D721Med (cell line): ENCODE results near the gene DCXR.

Source experiments
- DNase-seq: peaks from one replicate; pipeline ENCODE4 v3.0.0; 2011; ENCODE audit warnings: low spot score; ENCODE audit not compliant: insufficient read length
- FAIRE-seq: peaks from 2 replicates; lab custom pipeline; 2011; peaks lifted over from hg19 to GRCh38; lab: Jason Lieb, UNC
- TF ChIP-seq, protein P1 (sequence below): IDR thresholded peaks from 2 replicates; pipeline ENCODE4 v1.5.1; 2012; ENCODE audit warnings: mild to moderate bottlenecking, control low read depth; ENCODE audit not compliant: insufficient read depth; ENCODE audit errors: missing control alignments

Gene DCXR

DNA sequence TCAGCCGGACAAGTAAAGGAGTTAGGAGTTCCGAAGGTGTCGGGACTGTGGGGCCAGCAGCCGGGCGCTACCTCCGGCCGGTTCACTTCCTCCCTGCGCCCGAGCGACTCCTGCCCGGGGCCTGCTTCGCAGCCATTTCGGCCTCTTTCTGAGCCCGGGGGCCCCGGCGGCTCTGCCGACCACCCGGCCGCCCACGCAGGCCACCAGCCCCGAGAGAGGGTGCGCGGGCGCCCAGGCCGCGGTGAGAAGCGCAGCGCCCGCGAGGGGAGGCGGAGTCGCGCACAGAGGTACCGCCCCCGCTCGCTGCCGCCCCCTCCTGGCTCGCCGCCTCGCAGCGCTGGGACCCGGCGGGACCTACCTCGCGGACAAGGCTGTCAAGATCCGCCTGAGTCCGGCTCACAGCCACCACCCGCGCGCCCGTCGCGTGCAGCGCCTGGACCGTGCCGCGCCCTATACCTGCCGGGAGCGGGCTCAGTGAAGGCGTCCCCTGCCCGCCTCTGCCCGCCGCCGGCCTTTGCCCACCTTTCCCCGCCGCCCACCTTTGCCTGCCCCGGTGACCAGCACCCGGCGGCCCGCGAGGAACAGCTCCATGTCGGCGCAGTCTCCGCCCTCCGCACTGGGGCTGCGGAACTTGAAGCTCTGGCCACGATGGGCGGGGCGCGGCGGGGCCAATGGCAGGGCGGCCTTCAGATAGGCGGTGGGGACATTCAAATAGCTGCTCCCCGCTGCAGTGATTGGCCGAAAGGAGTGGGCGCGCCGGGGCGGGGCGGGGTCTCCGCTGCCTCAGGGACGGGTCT, at the start of gene DCXR:
Gene DCXR (minus strand): TSS at position 606 of the 797 bp plus-strand sequence. CDS start 15 bp downstream, at position 591.
- DNase-seq: peak; percentile 96
- FAIRE-seq: no peak
- TF ChIP-seq, protein P1, sequence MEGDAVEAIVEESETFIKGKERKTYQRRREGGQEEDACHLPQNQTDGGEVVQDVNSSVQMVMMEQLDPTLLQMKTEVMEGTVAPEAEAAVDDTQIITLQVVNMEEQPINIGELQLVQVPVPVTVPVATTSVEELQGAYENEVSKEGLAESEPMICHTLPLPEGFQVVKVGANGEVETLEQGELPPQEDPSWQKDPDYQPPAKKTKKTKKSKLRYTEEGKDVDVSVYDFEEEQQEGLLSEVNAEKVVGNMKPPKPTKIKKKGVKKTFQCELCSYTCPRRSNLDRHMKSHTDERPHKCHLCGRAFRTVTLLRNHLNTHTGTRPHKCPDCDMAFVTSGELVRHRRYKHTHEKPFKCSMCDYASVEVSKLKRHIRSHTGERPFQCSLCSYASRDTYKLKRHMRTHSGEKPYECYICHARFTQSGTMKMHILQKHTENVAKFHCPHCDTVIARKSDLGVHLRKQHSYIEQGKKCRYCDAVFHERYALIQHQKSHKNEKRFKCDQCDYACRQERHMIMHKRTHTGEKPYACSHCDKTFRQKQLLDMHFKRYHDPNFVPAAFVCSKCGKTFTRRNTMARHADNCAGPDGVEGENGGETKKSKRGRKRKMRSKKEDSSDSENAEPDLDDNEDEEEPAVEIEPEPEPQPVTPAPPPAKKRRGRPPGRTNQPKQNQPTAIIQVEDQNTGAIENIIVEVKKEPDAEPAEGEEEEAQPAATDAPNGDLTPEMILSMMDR: peak; percentile 85

DNA sequence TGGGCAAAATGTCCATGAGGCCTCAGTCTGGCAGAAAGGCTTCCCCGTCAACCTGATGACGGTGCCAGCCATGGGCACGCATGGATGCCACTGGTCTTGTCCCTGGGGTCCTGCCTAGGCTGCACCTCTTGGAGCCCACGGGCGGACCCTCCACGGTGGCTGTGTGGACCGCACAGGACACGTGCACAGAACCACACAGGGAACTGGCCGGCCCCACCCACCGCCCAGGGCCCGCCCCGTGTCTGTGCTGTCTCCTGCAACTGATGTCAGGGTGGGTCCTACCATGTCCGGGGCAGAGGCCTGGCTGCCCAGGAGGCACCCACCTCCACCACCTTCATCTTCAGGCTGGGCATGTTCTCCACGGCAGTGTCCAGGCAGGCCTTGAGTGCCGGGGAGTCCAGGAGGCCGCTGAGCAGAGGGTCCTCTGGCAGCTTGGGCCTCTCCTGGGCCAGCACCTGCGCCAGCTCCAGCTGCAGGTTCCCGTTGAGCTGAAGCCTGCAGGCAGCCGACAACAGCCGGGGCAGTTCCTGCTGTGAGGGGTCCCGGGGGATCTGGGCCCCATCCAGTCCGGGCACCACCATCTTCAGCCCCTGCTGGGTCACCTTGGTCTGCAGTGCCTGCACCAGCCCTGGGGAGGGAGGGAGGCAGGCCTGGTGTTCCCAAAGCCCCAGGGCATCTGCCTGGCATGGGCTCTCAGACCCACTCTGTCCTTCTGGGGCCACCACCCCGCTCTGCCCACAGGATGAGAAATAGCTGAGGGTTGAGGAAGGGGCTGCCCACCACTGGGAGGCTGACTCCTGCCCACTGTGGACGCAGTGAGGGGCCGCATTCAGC, 48.7 kb upstream of the DCXR start:
- no peak for FAIRE-seq
- TF ChIP-seq, protein P1: no peak
- DNase-seq: no peak

DNA sequence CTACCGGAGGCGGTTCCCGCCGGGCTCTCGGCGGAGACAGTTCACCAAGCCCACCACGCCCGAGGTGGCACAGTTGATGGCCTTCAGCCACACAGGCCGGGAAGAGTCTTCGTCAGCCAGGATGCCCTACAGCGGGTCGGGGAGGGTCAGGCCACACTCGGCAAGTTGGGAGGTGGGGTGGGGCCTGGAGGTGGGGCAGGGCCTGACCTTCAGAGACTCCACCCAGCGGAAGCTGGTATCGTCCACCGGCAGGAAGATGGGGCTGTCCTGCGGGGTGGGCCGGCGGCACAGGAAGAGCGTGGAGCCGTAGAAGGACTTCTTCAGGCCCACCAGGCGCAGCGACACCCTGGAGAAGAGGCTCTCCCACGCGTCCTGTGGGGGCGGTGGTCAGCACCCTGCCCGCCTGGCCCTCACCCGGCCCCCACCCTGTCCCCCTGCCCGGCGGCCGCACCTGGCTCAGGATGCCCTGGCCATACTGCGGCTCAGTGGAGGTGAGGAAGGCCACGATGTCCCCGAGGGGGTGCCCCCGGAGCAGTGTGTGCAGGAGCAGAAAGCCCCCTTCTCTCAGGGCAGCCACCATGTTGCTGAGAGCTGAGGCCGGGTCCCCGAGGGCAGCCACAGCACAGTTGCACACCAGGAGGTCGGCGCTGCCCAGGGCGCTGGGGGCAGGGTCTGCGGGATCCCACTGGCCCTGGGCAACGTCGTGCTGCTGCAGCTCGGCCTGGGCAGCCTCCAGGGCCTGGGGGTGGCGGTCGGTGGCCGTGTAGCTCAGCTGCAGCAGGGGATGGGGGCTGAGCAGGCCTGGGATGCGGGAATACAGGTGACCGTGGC, 47.7 kb upstream of the DCXR start:
- TF ChIP-seq, protein P1: no peak
- DNase-seq: no peak
- FAIRE-seq: no peak

DNA sequence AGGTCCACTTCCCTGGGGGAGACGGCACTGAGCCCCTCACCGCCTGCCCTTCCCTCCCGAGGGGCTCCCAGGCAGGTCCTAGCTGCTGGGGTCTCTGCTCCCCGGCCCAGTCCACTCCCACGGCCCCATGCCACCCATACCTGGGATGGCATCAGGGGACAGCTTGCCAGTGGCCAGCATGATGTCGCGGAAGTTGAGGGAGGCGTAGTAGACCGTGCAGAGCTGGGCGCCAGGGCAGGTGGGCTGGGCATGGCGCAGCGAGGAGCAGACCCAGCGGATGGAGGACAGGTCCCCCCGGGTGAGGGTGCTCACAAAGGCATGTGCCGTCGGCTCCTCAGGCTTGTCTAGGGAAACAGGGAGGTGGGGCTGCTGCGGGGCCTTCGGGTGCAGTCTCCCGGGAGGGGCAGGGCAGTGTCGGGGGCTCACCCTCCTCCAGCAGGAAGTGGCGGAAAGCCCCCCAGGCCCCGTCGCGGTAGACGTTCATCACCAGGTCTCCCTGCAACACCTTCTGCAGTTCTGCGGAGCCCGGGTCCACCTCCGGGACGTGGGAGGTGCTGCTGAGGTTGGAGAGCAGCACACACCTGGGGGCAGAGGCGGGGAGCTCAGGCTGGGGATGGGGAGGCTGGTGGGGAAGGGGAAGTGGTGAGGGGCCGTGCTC, 47.0 kb upstream of the DCXR start:
- DNase-seq: no peak
- FAIRE-seq: no peak
- TF ChIP-seq, protein P1: no peak

DNA sequence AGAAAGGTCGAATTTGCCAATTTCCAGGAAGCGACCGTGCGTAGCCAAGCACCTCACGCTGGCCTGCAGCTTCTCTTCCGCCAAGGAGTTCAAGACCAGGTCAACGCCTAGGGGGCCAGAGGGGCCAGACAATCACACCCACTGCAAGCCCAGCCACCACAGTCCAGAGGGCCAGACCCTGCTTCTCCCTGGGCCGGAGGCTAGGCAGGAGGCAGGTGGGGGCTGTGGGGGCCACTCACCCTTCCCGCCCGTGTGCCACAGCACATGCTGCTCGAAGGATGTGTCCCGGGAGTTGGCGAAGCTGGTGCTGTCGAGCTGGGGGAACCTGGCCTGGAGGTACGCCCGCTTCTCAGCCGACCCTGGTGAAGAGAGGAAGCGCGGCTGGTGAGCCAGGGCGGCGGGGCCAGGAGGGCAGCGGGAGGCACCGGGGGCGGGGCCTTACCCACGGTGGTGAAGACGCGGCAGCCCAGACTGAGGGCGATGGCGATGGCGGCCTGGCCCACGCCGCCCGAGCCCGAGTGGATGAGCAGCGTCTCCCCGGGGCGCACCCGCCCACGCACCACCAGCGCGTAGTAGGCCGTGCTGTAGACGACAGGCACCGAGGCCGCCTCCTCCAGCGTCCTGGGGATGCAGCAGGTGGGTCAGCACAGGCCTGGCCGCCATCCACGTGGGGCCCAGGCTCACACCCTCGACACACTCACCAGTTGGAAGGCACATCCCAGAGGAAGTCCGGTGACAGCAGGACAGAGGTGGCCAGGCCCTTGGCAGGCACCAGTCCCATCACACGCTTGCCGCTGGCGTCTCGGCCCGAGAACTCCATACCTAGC, 46.2 kb upstream of the DCXR start:
- DNase-seq (no peak), FAIRE-seq (no peak)
- TF ChIP-seq, protein P1: no peak

DNA sequence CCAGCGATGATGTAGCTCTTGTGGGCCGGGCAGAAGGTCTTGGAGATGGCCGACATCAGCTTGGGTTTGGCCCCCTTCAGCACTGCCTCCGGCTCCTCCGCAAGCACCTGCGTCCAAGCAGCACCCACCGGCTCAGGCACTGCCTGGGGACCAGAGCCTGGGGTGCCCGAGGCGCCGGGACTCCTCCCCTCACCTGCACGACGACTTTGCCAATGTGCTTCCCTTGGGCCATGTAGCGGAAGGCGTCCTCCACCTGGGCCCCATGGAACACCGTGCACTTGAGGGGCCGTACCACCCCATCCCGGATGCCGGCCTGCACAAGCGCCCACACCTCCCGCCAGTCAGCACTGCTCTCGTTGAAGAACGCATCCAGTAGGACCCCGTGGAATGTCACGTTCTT, 45.5 kb upstream of the DCXR start:
- DNase-seq: no peak
- TF ChIP-seq, protein P1: no peak
- no peak for FAIRE-seq
